HL-60/S4 (cell line): ENCODE measurements around the gene VENTX.

Experiments used
- in situ Hi-C: fragments of 300-500 bp; cut with MboI; formaldehyde crosslinking; loops from 2 replicates; pipeline ENCODE4 v1.14.3; 2022; ENCODE audit warnings: low sequenced_read_pairs

Gene VENTX

GRCh38 chr10:133201948-133202725 lies 35.5 kb upstream of the VENTX start:
- in situ Hi-C loops, result no loop called here

GRCh38 chr10:133202778-133203651 lies 34.6 kb upstream of the VENTX start:
- in situ Hi-C loops, result no loop called here

DNA sequence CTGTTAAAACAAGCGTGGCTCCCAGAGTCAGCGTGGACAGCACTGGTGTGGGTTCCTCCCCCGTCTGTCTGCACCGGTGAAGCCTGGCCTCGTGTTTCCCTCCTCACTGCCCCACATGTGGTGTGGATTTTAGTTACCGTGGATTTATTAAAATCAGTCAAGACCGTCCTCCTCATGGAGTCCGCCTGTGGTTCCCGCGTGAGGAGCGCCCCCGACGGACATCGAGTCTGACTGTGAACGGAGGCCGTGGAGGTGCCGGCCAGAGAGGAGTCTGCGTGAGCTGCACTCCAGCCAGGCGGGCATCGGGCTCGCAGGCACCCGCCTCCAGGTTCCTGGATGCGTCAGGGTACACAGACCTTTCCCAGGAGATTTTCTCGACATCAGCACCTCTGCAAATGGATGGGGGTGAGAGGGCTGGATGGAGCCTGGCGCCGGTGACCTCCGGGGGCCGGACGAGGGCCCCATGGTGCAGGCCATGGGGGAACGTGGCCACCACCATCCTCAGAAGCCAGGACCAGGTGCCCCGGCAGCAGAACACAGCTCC lies 33.9 kb upstream of the VENTX start:
- in situ Hi-C loops, result no loop called here

DNA sequence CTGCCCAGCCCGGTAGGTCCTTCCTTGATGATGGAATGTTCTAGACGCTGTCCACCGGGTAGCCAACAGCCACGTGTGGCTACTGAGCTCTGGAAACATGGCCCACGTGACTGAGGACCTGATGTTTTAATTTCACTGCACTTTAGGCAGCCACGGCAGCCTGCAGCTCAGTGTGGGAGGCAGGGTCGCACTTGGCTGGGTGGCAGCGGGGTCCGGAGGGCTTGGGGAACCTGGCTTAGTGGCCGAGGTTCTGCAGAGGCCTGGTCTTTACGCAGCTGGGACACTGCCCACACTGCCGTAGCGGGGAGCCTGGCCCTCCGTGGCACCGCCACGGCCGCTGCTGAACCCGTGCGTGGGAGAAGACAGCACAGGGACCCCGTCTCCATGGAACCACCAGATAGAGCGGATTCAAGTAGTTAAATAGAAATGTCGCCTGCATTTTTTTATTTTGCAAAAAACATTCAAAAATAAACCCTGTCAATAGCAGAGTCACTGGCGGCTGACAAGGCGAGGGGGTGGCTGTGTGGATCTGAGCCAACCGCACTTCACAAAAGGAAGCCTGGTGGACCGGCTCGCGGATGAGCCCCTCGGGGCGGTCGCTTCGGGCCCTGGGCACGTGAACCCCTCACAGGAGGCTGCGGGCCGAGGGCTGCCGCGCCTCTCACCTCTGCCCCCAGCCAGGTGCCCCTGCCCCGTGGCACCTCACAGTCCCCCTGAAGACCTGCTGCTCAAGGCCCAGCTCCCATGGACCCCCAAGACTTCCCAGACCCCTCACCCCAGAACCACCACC lies 33.2 kb upstream of the VENTX start:
- in situ Hi-C loops, result no loop called here

- in situ Hi-C loops, result no loop called here
These were observed 32.5 kb upstream of the VENTX start for GRCh38 chr10:133205146-133205545.

- in situ Hi-C loops, result no loop called here
These were observed 31.2 kb upstream of the VENTX start for GRCh38 chr10:133206356-133207040.

GRCh38 chr10:133207041-133207600 lies 30.5 kb upstream of the VENTX start:
- in situ Hi-C loops, result no loop called here

GRCh38 chr10:133207627-133208026 lies 30.0 kb upstream of the VENTX start:
- in situ Hi-C loops, result no loop called here

GRCh38 chr10:133208466-133208865 lies 29.2 kb upstream of the VENTX start:
- in situ Hi-C loops, result no loop called here

GRCh38 chr10:133209117-133209516 lies 28.5 kb upstream of the VENTX start:
- in situ Hi-C loops, result no loop called here

DNA sequence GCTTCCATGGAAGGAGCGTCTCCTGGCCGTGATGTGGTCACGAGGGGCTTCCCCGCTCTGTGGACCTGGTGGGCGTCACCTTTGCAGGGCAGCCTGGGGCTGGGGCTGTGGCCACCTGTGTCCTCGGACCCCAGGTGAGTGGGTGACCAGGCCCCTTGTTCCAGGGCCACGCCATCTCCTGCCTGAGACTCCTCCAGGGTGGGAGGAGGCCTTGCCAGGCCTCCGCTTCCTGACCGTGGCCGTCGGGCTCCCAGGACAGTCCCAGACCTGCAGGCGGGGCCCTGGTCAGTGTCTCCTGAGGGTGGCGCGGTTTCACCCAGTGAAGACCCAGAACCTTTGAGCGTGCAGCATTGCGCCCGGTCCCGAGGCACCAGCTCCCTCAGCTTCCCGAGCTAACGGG lies 28.0 kb upstream of the VENTX start:
- in situ Hi-C loops, result no loop called here

DNA sequence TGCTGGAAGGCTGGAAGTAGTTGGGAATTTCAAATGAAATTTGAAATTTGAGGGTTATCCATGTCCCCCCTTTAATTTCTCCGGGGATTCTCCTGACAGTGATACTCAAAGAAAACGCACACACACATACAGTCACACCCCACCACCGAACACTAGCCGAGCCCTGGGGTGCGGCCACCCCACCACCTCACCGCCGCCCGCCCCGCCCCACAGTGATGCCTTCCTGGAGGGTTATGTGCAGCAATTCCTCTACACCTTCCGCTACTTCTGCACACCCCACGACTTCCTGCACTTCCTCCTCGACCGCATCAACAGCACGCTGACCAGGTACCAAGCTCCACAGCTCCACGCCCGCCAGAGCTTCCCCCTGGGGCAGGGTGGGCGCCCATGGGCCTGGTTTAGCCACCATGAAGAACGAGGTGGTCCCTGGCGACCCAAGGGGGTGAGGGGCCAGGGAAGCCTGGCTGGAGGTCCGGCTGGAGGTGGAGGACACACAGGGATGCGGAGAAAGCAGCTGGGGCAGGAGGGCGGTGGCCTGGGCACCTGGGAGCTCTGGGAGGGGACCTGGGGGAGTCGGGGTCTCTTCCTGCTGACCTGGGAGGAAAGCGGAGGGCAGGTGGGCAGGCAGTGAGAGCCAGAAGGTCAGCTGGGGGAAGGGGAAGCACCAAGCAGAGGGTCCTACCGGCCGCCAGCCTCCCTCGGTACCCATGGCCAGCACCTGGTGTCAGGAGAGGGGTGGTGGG lies 27.1 kb upstream of the VENTX start:
- in situ Hi-C loops, result no loop called here

DNA sequence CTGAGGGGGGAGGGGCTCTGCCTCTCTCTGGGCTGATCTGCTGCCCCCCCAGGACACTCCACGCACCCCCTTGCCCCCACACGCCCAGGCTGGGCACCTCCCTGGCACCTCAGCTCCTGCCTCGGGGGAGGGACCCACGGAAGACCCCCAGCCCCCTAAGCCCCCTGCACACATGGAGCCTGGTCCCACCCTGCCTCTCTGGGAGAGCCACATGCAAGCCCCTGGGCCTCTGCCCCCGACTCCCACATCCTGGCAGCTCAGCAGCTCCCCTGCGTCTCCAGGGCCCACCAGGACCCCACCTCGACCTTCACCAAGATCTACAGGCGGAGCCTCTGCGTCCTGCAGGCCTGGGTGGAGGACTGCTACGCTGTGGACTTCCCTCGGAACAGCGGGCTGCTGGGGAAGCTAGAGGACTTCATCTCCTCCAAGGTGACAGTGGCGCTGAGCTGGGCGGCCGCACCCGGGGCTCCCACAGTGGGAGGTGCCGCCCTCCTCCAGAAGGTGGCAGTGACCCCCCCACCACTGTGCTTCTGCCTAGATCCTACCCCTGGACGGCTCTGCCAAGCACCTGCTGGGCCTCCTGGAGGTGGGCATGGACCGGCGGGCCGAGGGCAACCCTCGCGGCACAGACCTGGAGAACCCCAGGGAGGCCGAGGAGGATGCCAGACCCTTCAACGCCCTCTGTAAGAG lies 26.4 kb upstream of the VENTX start:
- in situ Hi-C loops, result no loop called here

- in situ Hi-C loops, result no loop called here
These were observed 25.4 kb upstream of the VENTX start for GRCh38 chr10:133211959-133212852.

GRCh38 chr10:133212853-133213494 lies 24.7 kb upstream of the VENTX start:
- in situ Hi-C loops, result no loop called here

DNA sequence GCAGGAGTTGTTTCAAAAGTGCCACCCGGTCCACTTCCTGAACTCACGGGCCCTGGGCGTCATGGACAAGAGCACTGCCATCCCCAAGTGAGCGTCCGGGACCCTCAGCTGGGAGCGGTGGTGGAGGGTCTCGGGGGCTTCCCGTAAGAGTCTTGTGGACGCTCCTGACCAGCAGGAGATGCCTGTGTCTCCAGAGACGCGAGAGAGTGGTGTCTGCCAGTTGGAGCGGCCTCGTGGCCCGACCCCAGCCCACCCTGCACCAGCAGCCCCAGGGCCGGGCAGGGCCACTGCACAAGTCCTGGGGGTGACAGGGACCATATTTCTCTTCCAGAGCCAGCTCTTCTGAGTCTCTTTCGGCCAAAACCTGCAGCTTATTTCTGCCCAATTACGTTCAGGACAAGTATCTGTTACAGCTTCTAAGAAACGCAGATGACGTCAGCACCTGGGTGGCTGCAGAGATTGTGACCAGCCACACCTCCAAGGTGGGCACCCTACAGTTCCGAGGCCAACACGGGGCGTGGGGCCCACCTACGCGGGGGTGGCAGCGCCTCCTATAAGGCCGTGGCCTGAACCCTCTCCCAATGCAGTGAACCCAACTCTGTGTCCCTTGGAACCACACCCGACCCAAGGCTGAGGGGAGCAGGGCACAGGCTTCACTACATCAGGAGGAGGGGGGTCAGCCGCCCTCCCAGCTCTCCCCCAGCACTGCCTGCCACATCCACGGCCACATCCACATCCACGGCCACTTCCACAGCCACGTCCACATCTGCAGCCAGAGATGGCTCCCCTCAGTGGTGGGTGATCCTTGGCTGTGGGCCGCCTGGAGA lies 23.8 kb upstream of the VENTX start:
- in situ Hi-C loops, result no loop called here
